Measurements from ENCODE around the gene RMRP.
"Not testable (repeated sequence)": the region's sequence is repeated elsewhere in the genome, so short reads cannot be mapped to it uniquely, and the experiment has no call there.

GRCh38 chr9:35636877-35637246 is 21.0 kb downstream of the RMRP start:
- TF ChIP-seq CTCF, POLR2A, POLR2AphosphoS5 (IDR thresholded peaks at IDR 0.05): not testable (repeated sequence)

Measured in transverse colon (tissue), 4 donors.